IMR-90 (cell line): ENCODE results near the gene CADM4. TPM values are rescaled to one million over a fixed set of nuclear protein-coding genes. Genes with fewer than 3 reads are reported as not detected.
A peak's percentile ranks its signal among the peaks of the same experiment; 100 is the strongest.

Experiments
- ATAC-seq: fragments of 200-7000 bp; cut with Tn5 transposase; 2 replicates; pipeline ENCODE4 v1.9.1; 2020; ENCODE audit warnings: low read depth, mild to moderate bottlenecking, moderate library complexity
- BruUV-seq: library from RNA; stranded (reverse); fragments of 400-500 nt; replicated peaks from 2 replicates; lab custom pipeline; 2021; lab: Mats Ljungman, UMichigan
- CTCF ChIA-PET: fragments of 300-600 bp; formaldehyde crosslinking; extraction: SDS; loops from one replicate; lab custom pipeline; 2021; ENCODE audit warnings: antibody characterized with exemption; lab: Yijun Ruan, JAX
- POLR2A ChIA-PET: fragments of 300-600 bp; sonication (Branson Sonifier 250); formaldehyde crosslinking; loops from one replicate; lab custom pipeline; 2022; ENCODE audit warnings: antibody characterized with exemption; ENCODE audit not compliant: unreplicated experiment; lab: Charles Lee
- DNase-seq: peaks from one replicate; pipeline ENCODE4 v3.0.0; 2013
- H2AFZ ChIP-seq: replicated peaks from 2 replicates; pipeline ENCODE3; 2013; ENCODE audit warnings: low read length, mild to moderate bottlenecking; ENCODE audit not compliant: poor library complexity
- H2AK5ac ChIP-seq: 2 replicates; pipeline ENCODE4 v1.6.1; 2013; ENCODE audit warnings: low read depth, low read length, inconsistent platforms
- H2AK9ac ChIP-seq: replicated peaks from 2 replicates; pipeline ENCODE3; 2013; ENCODE audit warnings: mild to moderate bottlenecking, low read depth, low read length, moderate library complexity; ENCODE audit not compliant: poor library complexity
- H2BK120ac ChIP-seq: 2 replicates; pipeline ENCODE4 v1.6.1; 2013; ENCODE audit warnings: low read depth, low read length, inconsistent platforms
- H2BK15ac ChIP-seq: 3 replicates; pipeline ENCODE4 v1.6.1; 2013; ENCODE audit warnings: low read depth, low read length, inconsistent platforms
- H2BK20ac ChIP-seq: 2 replicates; pipeline ENCODE4 v1.6.1; 2013; ENCODE audit warnings: low read depth, mild to moderate bottlenecking, inconsistent platforms, low read length, moderate library complexity
- H2BK5ac ChIP-seq: 2 replicates; pipeline ENCODE4 v1.6.1; 2013; ENCODE audit warnings: mild to moderate bottlenecking, low read depth, low read length, inconsistent platforms; ENCODE audit not compliant: poor library complexity, severe bottlenecking
- H3K14ac ChIP-seq: replicated peaks from 2 replicates; pipeline ENCODE4 v1.6.1; 2013; ENCODE audit warnings: low read depth, low read length, inconsistent platforms
- H3K18ac ChIP-seq: 2 replicates; pipeline ENCODE4 v1.6.1; 2013; ENCODE audit warnings: low read depth, low read length, control low read depth
- H3K23ac ChIP-seq: 2 replicates; pipeline ENCODE4 v1.6.1; 2013; ENCODE audit warnings: low read depth, low read length, inconsistent platforms
- H3K27ac ChIP-seq: 2 replicates; pipeline ENCODE4 v1.5.1; 2013; ENCODE audit warnings: mild to moderate bottlenecking, control low read depth, low read length; ENCODE audit not compliant: insufficient read depth
- H3K27me3 ChIP-seq: 2 replicates; pipeline ENCODE4 v1.6.1; 2013; ENCODE audit warnings: low read length; ENCODE audit not compliant: control insufficient read depth, insufficient read depth
- H3K36me3 ChIP-seq: 2 replicates; pipeline ENCODE4 v1.6.1; 2013; ENCODE audit warnings: low read length, mixed read lengths; ENCODE audit not compliant: control insufficient read depth, insufficient read depth
- H3K4ac ChIP-seq: 2 replicates; pipeline ENCODE4 v1.6.1; 2013; ENCODE audit warnings: low read depth, low read length, inconsistent platforms
- H3K4me1 ChIP-seq: 2 replicates; pipeline ENCODE4 v1.6.1; 2013; ENCODE audit warnings: low read length, mixed read lengths; ENCODE audit not compliant: control insufficient read depth, insufficient read depth
- H3K4me2 ChIP-seq: 2 replicates; pipeline ENCODE4 v1.6.1; 2013; ENCODE audit warnings: low read depth, mild to moderate bottlenecking, control low read depth, low read length, moderate library complexity
- H3K4me3 ChIP-seq: 2 replicates; pipeline ENCODE4 v1.5.1; 2013; ENCODE audit warnings: low read depth, mild to moderate bottlenecking, control low read depth, low read length, moderate library complexity; ENCODE audit not compliant: insufficient read depth
- H3K56ac ChIP-seq: 2 replicates; pipeline ENCODE4 v1.6.1; 2013; ENCODE audit warnings: low read length, inconsistent platforms; ENCODE audit not compliant: insufficient read depth; ENCODE audit errors: extremely low read depth
- H3K79me1 ChIP-seq, 2 experiments: 2 replicates each; pipeline ENCODE4 v1.6.1; 2013; ENCODE audit warnings: low read length in 2 of 2, inconsistent platforms in 1 of 2, low read depth in 1 of 2
- H3K9ac ChIP-seq: 2 replicates; pipeline ENCODE4 v1.6.1; 2013; ENCODE audit warnings: low read depth, low read length, control low read depth
- H3K9me1 ChIP-seq: 2 replicates; pipeline ENCODE4 v1.6.1; 2013; ENCODE audit warnings: low read length, inconsistent platforms; ENCODE audit not compliant: insufficient read depth
- H3K9me3 ChIP-seq: 2 replicates; pipeline ENCODE4 v1.6.1; 2013; ENCODE audit warnings: low read length; ENCODE audit not compliant: control insufficient read depth, insufficient read depth
- H4K20me1 ChIP-seq: 2 replicates; pipeline ENCODE4 v1.6.1; 2013; ENCODE audit warnings: low read length, inconsistent platforms; ENCODE audit not compliant: insufficient read depth
- H4K5ac ChIP-seq: 2 replicates; pipeline ENCODE4 v1.6.1; 2013; ENCODE audit warnings: mild to moderate bottlenecking, low read depth, low read length, control low read depth
- H4K8ac ChIP-seq, 2 experiments: 2 replicates each; pipeline ENCODE4 v1.6.1; 2013; ENCODE audit warnings: low read depth in 2 of 2, low read length in 2 of 2, control low read depth in 1 of 2, inconsistent platforms in 1 of 2
- H4K91ac ChIP-seq: 2 replicates; pipeline ENCODE4 v1.6.1; 2013; ENCODE audit warnings: low read depth, low read length, inconsistent platforms; ENCODE audit not compliant: insufficient read depth
- BHLHE40 ChIP-seq: fragments of 150-350 bp; IDR thresholded peaks from 2 replicates; pipeline ENCODE4 v1.6.1; 2016; ENCODE audit warnings: mild to moderate bottlenecking, low read depth, low read length
- CEBPB ChIP-seq: IDR thresholded peaks from 2 replicates; pipeline ENCODE4 v1.6.1; 2012; ENCODE audit warnings: low read depth, low read length, improper control_type of control experiment
- MAFK ChIP-seq: IDR thresholded peaks from 2 replicates; pipeline ENCODE4 v1.6.1; 2012; ENCODE audit warnings: low read depth, low read length, improper control_type of control experiment
- MAZ ChIP-seq: IDR thresholded peaks from 2 replicates; pipeline ENCODE4 v1.6.1; 2012; ENCODE audit warnings: low read depth, mild to moderate bottlenecking, low read length, improper control_type of control experiment, moderate library complexity, borderline replicate concordance
- MXI1 ChIP-seq: IDR thresholded peaks from 2 replicates; pipeline ENCODE4 v1.6.1; 2012; ENCODE audit warnings: low read depth, mild to moderate bottlenecking, low read length, moderate library complexity, borderline replicate concordance
- POLR2A ChIP-seq: IDR thresholded peaks from 2 replicates; pipeline ENCODE4 v1.6.1; 2012; ENCODE audit warnings: mild to moderate bottlenecking, low read depth, low read length
- RAD21 ChIP-seq: IDR thresholded peaks from 2 replicates; pipeline ENCODE4 v1.6.1; 2012; ENCODE audit warnings: low read length, improper control_type of control experiment
- RCOR1 ChIP-seq: IDR thresholded peaks from 2 replicates; pipeline ENCODE4 v1.6.1; 2012; ENCODE audit warnings: mild to moderate bottlenecking, low read length, improper control_type of control experiment; ENCODE audit not compliant: insufficient replicate concordance
- RFX5 ChIP-seq: IDR thresholded peaks from 2 replicates; pipeline ENCODE4 v1.8.0; 2012; ENCODE audit warnings: low read depth, mild to moderate bottlenecking, low read length, moderate library complexity
- WGBS, 2 experiments: methylation state at CpG; one replicate each; pipeline versions ENCODE4 v1.1.5 to v1.1.7; 2013; ENCODE audit warnings: missing lambda C conversion rate in 2 of 2; ENCODE audit not compliant: insufficient read length in 1 of 2; ENCODE audit errors: extremely low coverage in 2 of 2; 5-methylcytosine and 5-hydroxymethylcytosine counted together
- dilution Hi-C: fragments of 300-500 bp; cut with HindIII; formaldehyde crosslinking; loops from one replicate; pipeline ENCODE4 v1.14.3; 2018; ENCODE audit warnings: low sequenced_read_pairs; ENCODE audit not compliant: unreplicated experiment
- in situ Hi-C: fragments of 300-500 bp; cut with MboI; formaldehyde crosslinking; loops from 3 replicates; pipeline ENCODE4 v1.14.3; 2019; ENCODE audit warnings: low sequenced_read_pairs, inconsistent platforms, mixed read lengths
- intact Hi-C: fragments of 100-400 bp; cut with micrococcal nuclease; formaldehyde crosslinking; loops from 2 replicates; pipeline ENCODE4 v1.10.0; 2022
- polyA plus RNA-seq, 3 experiments: library from polyadenylated mRNA; depleted of rRNA; stranded (reverse); fragments of >200 nt; gene quantifications; 2 replicates each; pipeline ENCODE4 v1.2.3, GENCODE V29; 2012; ENCODE audit warnings: low replicate concordance in 1 of 3
- total RNA-seq: library from RNA; depleted of rRNA; stranded (reverse); fragments of >200 nt; gene quantifications from 2 replicates; pipeline ENCODE4 v1.2.3, GENCODE V29; 2012
- TF ChIP-seq, protein P1 (sequence below): fragments of 150-350 bp; IDR thresholded peaks from 2 replicates; pipeline ENCODE4 v1.6.1; 2016; ENCODE audit warnings: low read depth, mild to moderate bottlenecking, low read length, moderate library complexity, borderline replicate concordance
- TF ChIP-seq, protein P2 (sequence below): fragments of 150-350 bp; IDR thresholded peaks from 2 replicates; pipeline ENCODE4 v1.6.1; 2017; ENCODE audit warnings: mild to moderate bottlenecking, antibody characterized with exemption, low read length, low read depth

CADM4 gene
- total and polyA plus RNA-seq, 2 of the 4 experiments (the other 2 are of a cell fraction) = 2.0 to 4.9 TPM

DNA sequence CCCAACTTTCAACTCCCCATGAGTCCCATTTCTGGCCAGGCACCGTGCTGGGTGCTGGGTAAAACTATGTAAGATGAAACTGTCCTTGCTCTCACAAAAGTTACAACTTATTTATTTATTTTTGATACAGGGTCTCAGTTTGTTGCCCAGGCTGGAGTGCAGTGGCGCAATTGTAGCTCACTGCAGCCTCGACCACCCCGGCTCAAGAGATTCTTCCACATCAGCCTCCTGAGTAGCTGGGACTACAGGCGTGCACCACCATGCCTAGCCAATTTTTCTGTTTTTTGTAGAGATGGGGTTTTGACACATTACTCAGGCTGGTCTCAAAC lies 12.9 kb upstream of the CADM4 start:
- POLR2A ChIA-PET = no interaction called here
- dilution Hi-C loops (no loop called here), in situ Hi-C loops (loop anchor here (5.0 kb wide), 1 partner anchor 100 kb away; no protein-coding TSS in a partner anchor)

More for the DNA sequence above, 12.9 kb upstream of the CADM4 start:
- no peak overlapping the region for H4K91ac ChIP-seq
- H2BK20ac ChIP-seq = no peak overlapping the region
- no peaks in the 10 kb centered on the region; the same call in 1 of the 2 replicates for H3K9me1 ChIP-seq
- intact Hi-C loops = loop anchor here (2.0 to 5.0 kb wide), 3 partner anchors 56 to 220 kb away; partner anchors contain the start of genes IRGQ and ZNF576
- no peak overlapping the region for H3K4me3 ChIP-seq
- no peak overlapping the region for H3K9ac ChIP-seq
- H3K4ac ChIP-seq = no peak overlapping the region
- no peak overlapping the region for H3K18ac ChIP-seq
- H3K4me2 ChIP-seq = no peak overlapping the region
- no TSS peak for BruUV-seq
- H2AK9ac ChIP-seq = peak overlapping the region; percentile 11
- H2BK15ac ChIP-seq = no peak overlapping the region
- no peak overlapping the region for H2AFZ ChIP-seq
- no peak overlapping the region for H2BK120ac ChIP-seq
- H2AK5ac ChIP-seq = no peak overlapping the region
- no CpG with 5 or more reads among the region's 5 CpGs for WGBS, 2 experiments
- TF ChIP-seq MAFK = no peak
- no peak for TF ChIP-seq MXI1
- TF ChIP-seq, protein P1, sequence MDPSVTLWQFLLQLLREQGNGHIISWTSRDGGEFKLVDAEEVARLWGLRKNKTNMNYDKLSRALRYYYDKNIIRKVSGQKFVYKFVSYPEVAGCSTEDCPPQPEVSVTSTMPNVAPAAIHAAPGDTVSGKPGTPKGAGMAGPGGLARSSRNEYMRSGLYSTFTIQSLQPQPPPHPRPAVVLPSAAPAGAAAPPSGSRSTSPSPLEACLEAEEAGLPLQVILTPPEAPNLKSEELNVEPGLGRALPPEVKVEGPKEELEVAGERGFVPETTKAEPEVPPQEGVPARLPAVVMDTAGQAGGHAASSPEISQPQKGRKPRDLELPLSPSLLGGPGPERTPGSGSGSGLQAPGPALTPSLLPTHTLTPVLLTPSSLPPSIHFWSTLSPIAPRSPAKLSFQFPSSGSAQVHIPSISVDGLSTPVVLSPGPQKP = no peak
- TF ChIP-seq RAD21 = no peak
- TF ChIP-seq, protein P2, sequence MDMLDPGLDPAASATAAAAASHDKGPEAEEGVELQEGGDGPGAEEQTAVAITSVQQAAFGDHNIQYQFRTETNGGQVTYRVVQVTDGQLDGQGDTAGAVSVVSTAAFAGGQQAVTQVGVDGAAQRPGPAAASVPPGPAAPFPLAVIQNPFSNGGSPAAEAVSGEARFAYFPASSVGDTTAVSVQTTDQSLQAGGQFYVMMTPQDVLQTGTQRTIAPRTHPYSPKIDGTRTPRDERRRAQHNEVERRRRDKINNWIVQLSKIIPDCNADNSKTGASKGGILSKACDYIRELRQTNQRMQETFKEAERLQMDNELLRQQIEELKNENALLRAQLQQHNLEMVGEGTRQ = no peak
- TF ChIP-seq CEBPB = no peak
- no peak for TF ChIP-seq MAZ
- no peak for TF ChIP-seq RFX5
- no peak for TF ChIP-seq RCOR1
- no peak for TF ChIP-seq POLR2A
- TF ChIP-seq BHLHE40 = no peak
- peaks cover 16 to 40% of the 10 kb centered on the region in 2 experiments; a peak in 3 of 4 replicates for H3K79me1 ChIP-seq
- no peak overlapping the region for H3K14ac ChIP-seq
- no peak overlapping the region for H4K5ac ChIP-seq
- DNase-seq (no peak), ATAC-seq (peak; percentile 24; the same call in 1 of the 2 replicates)
- no peaks in the 10 kb centered on the region for H3K27me3 ChIP-seq
- no peak overlapping the region for H2BK5ac ChIP-seq
- no peaks in the 10 kb centered on the region for H3K9me3 ChIP-seq
- peaks cover 58% of the 10 kb centered on the region for H3K36me3 ChIP-seq
- H4K8ac ChIP-seq = no peak overlapping the region
- no peak overlapping the region for H3K23ac ChIP-seq
- H3K4me1 ChIP-seq = no peaks in the 10 kb centered on the region
- H3K56ac ChIP-seq = no peak overlapping the region
- peaks cover 6% of the 10 kb centered on the region; the same call in 1 of the 2 replicates for H4K20me1 ChIP-seq
- CTCF ChIA-PET = no interaction called here
- no peak overlapping the region for H3K27ac ChIP-seq
